ENCODE results near the gene BTBD2. TPM values are rescaled to one million over a fixed set of nuclear protein-coding genes. Genes with fewer than 3 reads are reported as not detected.

The BTBD2 gene
- total RNA-seq, 1 donor from 2014 or later: 56.3 TPM

- intact Hi-C loops (cut with DNase I): no loop called here
- ATAC-seq (ENCODE audit: poor library complexity) (no peak), DNase-seq (no peak)
Measured at GRCh38 chr19:1954532-1954933, 61.0 kb downstream of the BTBD2 start.

GRCh38 chr19:1953441-1954094 is 61.9 kb downstream of the BTBD2 start:
- intact Hi-C loops (cut with DNase I): no loop called here
- ATAC-seq (ENCODE audit: poor library complexity) (no peak), DNase-seq (no peak)

- intact Hi-C loops (cut with DNase I): no loop called here
- no peak for DNase-seq
- ATAC-seq (ENCODE audit: poor library complexity): no peak
Measured at GRCh38 chr19:1953037-1953436, 62.5 kb downstream of the BTBD2 start.

- intact Hi-C loops (cut with DNase I): no loop called here
- no peak for DNase-seq
Measured at GRCh38 chr19:1952635-1953034, 62.9 kb downstream of the BTBD2 start.

GRCh38 chr19:1950640-1951039 is 64.9 kb downstream of the BTBD2 start:
- DNase-seq (no peak), ATAC-seq (ENCODE audit: poor library complexity) (no peak)
- intact Hi-C loops (cut with DNase I): no loop called here

More at GRCh38 chr19:1952635-1953034, 62.9 kb downstream of the BTBD2 start:
- no peak for ATAC-seq (ENCODE audit: poor library complexity)

- DNase-seq: no peak
- intact Hi-C loops (cut with DNase I): no loop called here
- ATAC-seq (ENCODE audit: poor library complexity): no peak
Measured at GRCh38 chr19:1949304-1950101, 66.0 kb downstream of the BTBD2 start.

GRCh38 chr19:1947651-1948209 is 67.8 kb downstream of the BTBD2 start:
- DNase-seq: no peak
- ATAC-seq (ENCODE audit: poor library complexity): no peak
- intact Hi-C loops (cut with DNase I): no loop called here

GRCh38 chr19:1945899-1946298 is 69.6 kb downstream of the BTBD2 start:
- intact Hi-C loops (cut with DNase I): no loop called here
- ATAC-seq (ENCODE audit: poor library complexity) (no peak), DNase-seq (peak; percentile 58)

GRCh38 chr19:1944916-1945561 is 70.5 kb downstream of the BTBD2 start:
- intact Hi-C loops (cut with DNase I): no loop called here
- ATAC-seq (ENCODE audit: poor library complexity) (no peak), DNase-seq (no peak)

GRCh38 chr19:1944088-1944915 is 71.2 kb downstream of the BTBD2 start:
- intact Hi-C loops (cut with DNase I): no loop called here
- DNase-seq: no peak

GRCh38 chr19:1943661-1944087 is 71.8 kb downstream of the BTBD2 start:
- intact Hi-C loops (cut with DNase I): no loop called here
- ATAC-seq (ENCODE audit: poor library complexity) (no peak), DNase-seq (no peak)

More at GRCh38 chr19:1944088-1944915, 71.2 kb downstream of the BTBD2 start:
- no peak for ATAC-seq (ENCODE audit: poor library complexity)

- no peak for DNase-seq
- intact Hi-C loops (cut with DNase I): no loop called here
Measured at GRCh38 chr19:1942934-1943555, 72.5 kb downstream of the BTBD2 start.

GRCh38 chr19:1942078-1942933 is 73.2 kb downstream of the BTBD2 start:
- intact Hi-C loops (cut with DNase I): no loop called here
- ATAC-seq (ENCODE audit: poor library complexity) (peak; percentile 42), DNase-seq (peak; percentile 76)

More at GRCh38 chr19:1942934-1943555, 72.5 kb downstream of the BTBD2 start:
- no peak for ATAC-seq (ENCODE audit: poor library complexity)

GRCh38 chr19:1941146-1942077 is 74.1 kb downstream of the BTBD2 start, which contains the start of gene CSNK1G2:
Gene CSNK1G2, plus strand, starts transcription at chr19:1941172. Its CDS starts 28,601 bp downstream, at chr19:1969773.
- ATAC-seq (ENCODE audit: poor library complexity): no peak
- DNase-seq: no peak
- intact Hi-C loops (cut with DNase I): no loop called here

GRCh38 chr19:1938071-1938470 is 77.4 kb downstream of the BTBD2 start:
- DNase-seq: no peak
- intact Hi-C loops (cut with DNase I): loop anchor here (10.0 kb wide), 1 partner anchor 387 kb away; the partner anchor contains the start of genes LSM7 and SPPL2B
- no peak for ATAC-seq (ENCODE audit: poor library complexity)
